ENCODE data around the gene ZC3H14.

DNA sequence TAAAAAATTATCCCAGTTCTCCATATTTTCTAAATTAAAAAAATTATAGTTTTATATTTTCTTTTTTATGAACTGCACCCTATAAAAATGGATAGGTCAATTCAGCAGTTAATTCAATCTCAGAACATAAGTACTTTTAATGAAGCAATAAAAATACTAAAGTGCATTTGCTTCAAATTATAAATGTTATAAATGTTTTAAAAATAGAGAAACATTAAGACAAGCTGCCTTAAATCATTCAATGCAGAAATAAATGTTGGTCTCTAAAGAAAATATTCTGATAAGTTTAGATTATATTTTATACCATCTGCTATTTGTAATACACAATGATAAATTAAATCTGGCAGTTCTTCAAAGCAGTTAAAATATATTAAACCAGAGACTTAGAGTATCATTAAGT lies 65.6 kb downstream of the ZC3H14 start:
- TF ChIP-seq, protein P1, sequence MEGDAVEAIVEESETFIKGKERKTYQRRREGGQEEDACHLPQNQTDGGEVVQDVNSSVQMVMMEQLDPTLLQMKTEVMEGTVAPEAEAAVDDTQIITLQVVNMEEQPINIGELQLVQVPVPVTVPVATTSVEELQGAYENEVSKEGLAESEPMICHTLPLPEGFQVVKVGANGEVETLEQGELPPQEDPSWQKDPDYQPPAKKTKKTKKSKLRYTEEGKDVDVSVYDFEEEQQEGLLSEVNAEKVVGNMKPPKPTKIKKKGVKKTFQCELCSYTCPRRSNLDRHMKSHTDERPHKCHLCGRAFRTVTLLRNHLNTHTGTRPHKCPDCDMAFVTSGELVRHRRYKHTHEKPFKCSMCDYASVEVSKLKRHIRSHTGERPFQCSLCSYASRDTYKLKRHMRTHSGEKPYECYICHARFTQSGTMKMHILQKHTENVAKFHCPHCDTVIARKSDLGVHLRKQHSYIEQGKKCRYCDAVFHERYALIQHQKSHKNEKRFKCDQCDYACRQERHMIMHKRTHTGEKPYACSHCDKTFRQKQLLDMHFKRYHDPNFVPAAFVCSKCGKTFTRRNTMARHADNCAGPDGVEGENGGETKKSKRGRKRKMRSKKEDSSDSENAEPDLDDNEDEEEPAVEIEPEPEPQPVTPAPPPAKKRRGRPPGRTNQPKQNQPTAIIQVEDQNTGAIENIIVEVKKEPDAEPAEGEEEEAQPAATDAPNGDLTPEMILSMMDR (IDR thresholded peaks at IDR 0.05), result no peak
- no peak for TF ChIP-seq POLR2A (IDR thresholded peaks at IDR 0.05)
